DMS153 treated with DMSO at 0.1 percent for 48 hours (cell line): ENCODE results near the gene TRPC4AP.
"Not testable (repeated sequence)": the region's sequence is repeated elsewhere in the genome, so short reads cannot be mapped to it uniquely, and the experiment has no call there.

Source experiments
- DNase-seq: peaks from one replicate; lab custom pipeline; 2025; ENCODE audit not compliant: unreplicated experiment; lab: John Stamatoyannopoulos, UW

Gene TRPC4AP, protein sequence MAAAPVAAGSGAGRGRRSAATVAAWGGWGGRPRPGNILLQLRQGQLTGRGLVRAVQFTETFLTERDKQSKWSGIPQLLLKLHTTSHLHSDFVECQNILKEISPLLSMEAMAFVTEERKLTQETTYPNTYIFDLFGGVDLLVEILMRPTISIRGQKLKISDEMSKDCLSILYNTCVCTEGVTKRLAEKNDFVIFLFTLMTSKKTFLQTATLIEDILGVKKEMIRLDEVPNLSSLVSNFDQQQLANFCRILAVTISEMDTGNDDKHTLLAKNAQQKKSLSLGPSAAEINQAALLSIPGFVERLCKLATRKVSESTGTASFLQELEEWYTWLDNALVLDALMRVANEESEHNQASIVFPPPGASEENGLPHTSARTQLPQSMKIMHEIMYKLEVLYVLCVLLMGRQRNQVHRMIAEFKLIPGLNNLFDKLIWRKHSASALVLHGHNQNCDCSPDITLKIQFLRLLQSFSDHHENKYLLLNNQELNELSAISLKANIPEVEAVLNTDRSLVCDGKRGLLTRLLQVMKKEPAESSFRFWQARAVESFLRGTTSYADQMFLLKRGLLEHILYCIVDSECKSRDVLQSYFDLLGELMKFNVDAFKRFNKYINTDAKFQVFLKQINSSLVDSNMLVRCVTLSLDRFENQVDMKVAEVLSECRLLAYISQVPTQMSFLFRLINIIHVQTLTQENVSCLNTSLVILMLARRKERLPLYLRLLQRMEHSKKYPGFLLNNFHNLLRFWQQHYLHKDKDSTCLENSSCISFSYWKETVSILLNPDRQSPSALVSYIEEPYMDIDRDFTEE

DNA sequence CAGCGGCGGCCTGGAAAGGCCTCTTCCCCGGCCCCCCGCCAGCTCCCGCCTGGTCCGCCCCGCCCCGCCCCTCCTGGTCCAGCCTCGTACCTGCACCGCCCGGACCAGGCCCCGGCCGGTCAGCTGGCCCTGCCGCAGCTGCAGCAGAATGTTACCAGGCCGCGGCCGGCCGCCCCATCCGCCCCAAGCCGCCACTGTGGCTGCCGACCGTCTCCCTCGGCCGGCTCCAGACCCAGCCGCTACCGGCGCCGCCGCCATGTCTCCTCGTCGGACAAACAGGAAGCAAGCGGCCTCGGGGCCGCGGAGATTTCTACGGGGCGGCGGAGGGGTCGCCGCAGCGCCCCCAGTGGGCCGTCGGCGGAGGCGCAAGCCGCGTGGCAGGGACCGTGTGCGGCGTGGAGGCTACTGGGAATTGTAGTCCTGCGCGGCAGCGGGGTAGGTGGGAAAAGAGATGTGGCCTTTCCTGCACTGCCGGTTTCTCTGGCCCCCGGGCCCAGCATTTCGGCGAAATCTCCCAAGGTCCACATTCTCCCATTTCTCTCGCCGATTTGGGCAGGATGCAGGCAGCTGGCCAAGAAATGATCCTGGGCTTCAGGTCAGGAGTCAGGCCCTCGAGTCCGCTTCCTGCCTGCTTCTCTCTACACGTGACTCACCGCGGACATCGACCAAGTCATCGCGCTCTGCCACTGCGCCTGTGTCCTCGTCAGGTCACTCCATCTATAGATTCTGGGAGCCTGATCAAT, at the start of gene TRPC4AP:
TRPC4AP (minus strand) TSS at position 284 of the 743 bp plus-strand sequence; CDS start at position 258, 26 bp downstream.
- DNase-seq: peak; percentile 84

DNA sequence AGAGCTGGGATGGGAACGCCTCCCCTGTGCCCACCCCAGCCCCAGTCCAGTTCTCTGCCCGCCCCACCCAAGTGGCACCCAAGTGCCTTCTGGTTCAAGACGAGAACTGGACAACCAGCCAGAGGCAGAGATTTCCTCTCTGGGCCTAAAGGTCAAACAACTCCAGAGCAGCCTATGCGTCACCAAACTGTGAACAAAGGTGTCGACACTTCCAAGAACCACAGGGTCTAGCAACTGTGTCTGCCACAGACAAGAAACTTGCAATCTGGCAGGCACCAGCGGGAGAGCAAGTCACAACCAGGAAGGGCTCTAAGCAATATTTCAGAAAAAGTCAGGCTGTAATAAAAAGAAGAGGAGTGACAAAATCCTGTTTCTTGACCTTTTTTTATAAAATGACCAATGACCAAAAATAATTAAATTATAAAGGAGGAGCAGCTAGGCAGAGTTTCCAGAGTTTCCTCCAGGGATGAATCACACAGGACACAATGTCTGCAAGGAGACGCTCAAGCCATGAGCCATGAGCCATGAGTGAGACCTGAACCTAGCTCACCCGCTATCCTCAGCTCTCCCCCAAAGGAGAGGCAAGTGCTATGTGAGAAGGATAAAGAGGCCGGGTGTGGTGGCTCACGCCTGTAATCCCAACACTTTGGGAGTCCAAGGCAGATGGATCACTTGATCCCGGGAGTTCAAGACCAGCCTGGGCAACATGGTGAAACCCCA, 43.4 kb upstream of the TRPC4AP start:
- DNase-seq: no peak

DNA sequence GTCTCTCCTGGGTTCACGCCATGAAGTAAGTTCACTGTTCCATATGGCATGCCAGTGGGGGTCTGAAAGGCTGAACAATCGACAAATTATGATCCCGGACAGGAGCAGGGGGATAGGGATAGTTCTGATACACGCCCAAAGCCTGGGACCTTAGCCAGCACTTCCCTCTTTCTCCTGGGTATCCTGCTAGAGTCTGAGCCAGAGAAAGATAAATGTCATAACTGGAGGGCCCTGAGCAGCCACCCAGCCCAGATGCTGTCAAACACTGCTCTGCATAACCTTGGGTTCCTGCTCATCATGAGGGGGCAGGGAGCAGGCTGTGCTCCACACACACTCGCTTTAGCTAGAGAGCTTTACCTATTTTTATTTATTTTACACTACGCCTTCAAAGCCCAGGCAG, 42.3 kb upstream of the TRPC4AP start:
- DNase-seq: no peak

DNA sequence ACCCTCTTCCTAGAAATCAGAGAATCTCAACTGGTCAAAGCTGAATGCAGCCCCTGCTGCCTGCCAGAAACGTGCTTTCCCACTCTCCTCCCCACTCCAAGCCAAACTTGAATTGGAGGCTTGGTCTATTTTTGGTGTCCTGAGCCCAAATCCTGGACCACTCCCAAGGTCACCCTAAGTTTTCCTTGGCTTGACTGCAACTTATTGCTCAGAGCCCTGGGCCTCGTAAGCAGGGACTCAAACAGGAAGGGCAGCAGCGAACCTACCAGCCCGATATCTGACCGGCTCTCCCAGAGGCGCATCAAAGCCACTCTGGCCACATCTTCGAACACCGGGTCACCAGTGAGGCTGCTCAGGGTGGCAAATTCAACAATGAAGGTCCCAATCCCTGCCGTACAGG, 41.9 kb upstream of the TRPC4AP start:
- DNase-seq: no peak

DNA sequence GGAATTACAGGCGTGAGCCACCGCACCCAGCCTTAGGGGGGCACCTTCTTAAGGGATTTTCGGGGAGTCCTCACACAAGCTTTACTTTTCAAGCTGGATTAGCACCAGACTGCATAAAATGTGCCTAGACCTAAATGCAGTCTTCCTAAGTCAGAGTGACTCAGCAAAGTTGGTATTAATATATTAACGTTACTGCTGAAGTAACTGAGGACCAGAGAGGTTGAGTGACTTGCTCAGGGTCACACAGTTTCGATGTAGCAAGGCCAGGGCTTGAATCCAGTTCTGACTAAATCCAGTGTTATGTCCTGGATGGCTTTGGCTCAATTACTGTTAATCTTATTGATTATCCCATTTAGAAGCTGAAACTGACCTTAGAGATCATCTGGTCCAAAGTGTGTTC, 41.1 kb upstream of the TRPC4AP start:
- DNase-seq: no peak

DNA sequence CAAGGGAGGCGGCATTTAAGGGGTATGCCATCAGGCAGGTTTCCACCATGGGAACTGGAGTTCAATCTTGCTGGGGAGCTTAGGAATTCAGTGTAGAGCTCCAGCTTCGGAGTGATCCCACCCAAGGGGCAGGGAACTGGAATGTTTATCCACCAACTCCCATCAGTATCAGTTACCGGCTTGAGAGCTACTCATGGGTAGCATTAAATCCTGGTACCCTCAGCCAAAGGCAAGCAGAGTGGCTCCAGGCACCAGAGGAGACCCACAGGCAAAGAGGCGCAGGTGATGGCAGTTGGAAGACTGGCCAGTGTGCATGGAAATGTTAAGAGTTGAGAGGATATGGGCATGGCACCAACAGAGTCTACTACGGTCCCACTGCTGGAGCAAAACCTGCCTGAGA, 40.4 kb upstream of the TRPC4AP start:
- no peak for DNase-seq

DNA sequence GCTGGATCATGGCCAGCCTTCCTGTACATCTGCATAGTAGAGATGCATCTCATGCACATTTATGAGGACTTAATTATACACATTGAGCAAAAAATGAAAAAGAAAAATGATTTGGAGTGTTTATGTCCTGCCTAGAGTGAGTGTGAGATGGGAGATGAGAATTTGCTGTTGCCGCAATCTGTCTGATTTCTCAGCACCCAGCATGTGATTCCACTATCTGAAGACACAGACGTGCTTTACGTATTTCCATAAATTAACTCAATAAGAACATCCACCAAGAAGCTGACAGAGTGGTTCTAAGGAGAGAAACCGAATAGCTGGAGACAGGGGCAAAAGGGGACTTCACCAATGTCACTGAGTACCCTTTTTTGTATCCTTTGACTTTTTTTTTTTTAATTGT, 39.3 kb upstream of the TRPC4AP start:
- DNase-seq: no peak

DNA sequence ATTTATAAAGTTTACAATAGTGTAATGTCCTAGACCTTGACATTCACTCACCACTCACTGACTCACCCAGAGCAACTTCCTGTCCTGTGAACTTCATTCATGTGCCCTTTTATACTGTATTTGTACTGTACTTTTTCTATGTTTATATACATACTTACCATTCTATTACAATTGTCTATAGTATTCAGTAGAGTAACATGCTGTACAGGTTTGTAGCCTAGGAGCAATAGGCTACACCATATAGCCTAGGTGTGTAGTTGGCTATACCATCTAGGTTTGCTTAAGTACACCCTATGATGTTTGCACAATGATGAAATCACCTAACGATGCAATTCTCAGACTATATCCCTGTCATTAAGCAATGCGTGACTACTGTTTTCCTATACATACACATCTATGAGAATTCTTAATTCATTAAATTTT, 37.1 kb upstream of the TRPC4AP start:
- no peak for DNase-seq

DNA sequence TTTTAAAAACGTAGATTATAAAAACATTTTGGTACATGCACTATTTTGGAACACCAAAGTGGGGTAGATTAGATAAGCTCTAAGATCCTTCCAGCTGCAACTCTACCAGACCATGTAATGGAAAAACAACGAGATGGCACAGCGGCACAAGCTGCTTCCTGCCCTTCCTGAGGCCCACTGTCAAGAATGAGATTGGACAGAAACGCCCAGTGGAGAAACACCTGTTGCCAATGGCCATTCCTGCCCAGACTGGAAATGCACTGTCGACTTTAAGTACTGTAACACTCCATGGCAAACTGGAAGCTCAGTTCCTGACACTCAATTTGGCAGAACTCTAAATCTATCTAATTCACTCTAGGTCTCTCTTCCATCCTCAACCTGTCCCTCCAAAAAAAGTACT, 33.1 kb upstream of the TRPC4AP start:
- DNase-seq: no peak

DNA sequence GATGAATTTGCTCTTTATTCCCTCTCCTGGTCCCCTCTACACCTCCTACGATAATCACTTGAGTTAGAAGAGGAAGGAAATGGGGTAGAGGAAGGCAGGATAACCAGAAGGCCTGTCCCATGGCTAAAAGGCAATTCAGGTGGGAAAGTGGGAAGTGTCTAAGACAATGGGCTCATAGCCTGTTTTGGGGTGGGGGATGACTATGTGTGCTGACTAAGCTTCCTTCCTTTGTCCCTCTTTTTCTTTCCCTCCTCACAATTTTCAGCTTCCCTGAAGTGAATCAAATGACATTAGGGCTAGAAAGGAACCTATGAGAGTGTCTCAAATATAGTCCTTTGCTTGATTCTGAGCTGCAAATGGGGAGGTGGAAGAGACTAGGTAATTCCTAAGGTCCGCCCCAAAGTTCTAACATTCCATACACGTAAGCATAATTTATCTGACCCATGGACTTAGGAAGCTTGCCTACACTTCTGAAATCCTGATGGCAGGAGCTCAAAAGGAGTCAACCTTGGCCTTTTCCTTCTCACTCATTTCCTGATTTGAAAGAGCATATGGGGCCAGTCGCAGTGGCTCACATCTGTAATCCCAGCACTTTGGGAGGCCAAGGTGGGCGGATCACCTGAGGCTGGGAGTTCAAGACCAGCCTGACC, 30.3 kb upstream of the TRPC4AP start:
- DNase-seq: no peak

DNA sequence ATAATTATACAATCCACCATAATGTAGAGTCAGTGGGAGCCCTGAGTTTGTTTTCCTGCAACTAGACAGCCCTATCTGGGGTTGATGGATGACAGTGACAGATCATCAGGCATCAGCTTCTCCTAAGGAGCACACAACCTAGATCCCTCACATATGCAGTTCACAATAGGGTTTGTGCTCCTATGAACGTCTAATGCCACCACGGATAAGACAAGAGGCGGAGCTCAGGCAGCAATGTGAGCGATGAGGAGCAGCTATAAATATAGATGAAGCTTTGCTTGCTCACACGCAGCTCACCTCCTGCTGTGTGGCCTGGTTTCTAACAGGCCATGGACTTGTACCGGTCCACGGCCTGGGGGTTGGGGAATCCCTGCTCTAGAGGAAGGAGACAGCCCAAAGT, 28.6 kb upstream of the TRPC4AP start:
- no peak for DNase-seq

DNA sequence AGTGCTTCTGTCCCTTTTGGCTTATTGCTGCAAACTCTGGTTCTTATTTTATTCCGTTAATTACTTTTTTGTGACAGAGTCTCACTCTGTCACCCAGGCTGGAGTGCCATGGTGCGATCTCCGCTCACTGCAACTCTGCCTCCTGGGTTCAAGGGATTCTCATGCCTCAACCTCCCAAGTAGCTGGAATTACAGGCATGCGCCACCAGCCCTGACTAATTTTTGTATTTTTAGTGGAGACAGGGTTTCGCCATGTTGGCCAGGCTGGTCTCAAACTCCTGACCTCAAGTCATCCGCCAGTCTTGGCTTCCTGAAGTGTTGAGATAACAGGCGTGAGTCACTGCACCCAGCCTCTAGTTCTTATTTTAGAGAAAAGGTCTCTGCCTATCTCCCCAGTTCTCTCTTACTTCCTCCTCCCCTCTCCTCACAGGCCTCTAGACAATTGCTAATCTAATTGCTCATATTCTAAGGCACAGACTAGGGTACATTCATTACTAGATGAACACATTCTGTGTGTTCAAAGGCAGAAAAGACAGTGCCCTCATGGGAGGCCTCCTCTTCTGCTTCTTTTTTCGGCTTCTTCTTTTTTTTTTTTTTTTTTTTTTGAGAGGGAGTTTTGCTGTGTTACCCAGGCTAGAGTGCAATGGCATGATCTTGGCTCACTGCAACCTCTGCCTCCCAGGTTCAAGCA, 27.6 kb upstream of the TRPC4AP start:
- DNase-seq: no peak

DNA sequence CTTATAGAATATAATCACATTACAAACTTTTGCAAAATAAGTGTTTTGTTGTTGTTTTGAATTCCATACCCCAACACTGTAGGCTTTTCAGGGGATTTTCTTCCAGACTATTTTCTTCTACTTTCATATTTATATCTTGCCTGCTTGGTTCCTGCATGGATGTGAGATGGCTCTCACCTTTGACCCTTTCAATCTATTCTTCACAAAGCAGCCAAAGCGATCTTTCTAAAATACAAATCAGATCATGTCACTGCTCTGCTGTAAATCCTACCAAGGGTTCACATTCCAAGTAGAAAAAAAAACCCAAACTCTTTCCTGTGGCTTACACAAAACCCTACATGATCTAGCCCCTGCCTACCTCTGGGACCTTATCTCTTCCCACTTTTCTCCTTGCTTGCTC, 25.0 kb upstream of the TRPC4AP start:
- no peak for DNase-seq

DNA sequence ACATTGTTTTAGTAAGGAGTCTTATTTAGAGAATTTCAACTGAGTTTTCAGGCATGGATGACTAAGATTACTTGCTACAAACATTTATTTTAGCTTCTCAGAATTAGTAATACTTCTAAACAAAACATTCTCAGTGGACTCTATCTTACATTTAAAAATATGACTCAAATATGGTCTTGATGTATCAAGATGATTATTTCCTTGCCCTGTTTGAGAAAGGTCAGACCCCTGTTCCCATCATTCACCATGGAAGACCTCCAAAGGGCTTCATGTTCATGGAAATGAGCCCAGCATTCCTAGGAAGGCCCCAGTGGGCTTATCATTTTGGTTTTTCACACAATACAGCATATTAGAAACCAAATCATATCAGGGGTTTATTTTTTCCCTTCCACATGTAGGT, 24.6 kb upstream of the TRPC4AP start:
- DNase-seq: no peak

DNA sequence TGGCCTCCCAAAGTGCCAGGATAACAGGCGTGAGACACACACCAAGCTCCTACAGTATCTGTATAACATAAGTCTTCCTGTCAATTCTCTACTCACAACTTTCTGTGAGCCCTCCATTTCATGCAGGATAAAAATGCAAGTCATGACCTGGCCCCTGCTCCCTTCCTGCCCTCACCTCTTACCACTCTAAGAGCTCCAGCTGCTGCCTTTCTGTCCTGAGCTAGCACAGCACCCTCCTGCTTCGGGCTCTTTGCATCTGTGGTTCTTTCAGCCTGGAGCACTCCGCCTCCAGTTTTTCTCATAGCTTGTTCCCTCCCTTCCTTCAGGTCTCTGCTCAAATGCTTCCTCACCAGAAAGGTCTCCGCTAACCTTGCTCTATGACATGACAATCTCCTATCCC, 23.7 kb upstream of the TRPC4AP start:
- no peak for DNase-seq

DNA sequence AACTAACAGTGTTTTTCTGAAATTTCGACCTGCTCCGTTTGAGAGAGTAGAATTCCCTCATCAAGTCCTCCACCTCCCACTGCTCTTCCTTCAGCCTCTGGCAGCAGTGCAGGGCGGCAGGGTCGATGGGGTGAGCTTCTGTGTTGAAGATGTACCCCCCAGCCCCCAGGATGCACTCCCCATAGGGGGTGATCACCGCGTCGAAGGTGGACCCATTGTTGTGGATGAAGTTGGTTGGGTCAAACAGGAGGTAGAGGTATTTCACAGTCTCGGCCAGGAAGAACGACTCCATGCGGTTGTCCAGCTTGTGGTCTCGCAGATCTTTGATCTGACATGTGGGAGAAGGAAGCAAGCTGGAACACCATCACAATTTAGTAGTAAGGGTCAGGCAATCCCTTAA, 23.0 kb upstream of the TRPC4AP start:
- no peak for DNase-seq

DNA sequence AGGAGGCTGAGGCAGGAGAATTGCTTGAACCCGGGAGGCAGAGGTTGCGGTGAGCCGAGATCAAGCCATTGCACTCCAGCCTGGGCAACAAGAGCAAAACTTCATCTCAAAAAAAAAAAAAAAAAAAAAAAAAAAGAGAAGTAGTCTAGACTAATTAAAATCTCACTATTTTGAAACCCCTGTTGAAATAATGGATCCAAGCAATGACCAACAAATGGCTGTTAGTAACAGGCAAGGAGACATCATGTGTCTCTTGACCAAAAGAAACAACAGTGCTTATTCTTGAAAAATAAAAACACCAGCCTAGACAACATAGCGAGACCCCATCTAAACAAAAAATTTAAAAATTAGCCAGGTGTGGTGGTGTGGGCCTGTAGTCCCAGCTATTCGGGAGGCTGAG, 19.7 kb upstream of the TRPC4AP start:
- DNase-seq: not testable (repeated sequence)

DNA sequence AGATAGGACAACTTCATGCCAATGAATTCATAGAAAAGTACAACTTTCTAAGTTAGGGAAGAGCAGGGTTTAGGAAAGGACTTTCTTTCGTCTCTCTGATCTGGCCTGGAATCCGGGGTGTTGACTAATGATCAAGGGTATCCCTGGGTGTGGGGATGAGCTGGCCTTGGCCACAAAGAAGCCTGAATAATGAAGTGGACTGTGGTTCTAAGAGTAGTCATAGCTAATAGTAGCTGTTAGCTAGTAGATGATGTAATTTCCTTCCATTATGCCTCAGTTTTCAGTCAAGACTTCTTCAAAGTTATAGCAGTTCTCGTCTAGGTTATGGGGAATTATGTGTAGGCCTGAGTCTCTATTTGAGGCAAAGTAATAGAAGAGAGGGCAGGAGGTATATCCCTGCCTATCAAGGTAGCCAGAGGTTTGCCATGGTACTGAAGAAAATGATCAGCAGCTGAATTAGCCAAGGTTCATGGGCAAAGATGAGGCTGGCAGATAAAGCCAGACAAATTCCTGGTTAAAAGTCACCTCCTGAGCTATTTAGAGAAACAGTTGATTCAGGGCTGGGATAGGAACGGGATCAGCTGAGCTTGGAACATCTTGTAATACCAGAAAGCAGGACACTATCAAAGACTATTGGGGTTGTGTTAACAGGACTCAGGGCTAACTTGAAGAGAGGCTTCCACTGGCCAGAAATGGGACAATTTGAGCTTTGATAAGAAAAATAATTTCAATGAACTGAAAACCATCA, 18.7 kb upstream of the TRPC4AP start:
- no peak for DNase-seq

DNA sequence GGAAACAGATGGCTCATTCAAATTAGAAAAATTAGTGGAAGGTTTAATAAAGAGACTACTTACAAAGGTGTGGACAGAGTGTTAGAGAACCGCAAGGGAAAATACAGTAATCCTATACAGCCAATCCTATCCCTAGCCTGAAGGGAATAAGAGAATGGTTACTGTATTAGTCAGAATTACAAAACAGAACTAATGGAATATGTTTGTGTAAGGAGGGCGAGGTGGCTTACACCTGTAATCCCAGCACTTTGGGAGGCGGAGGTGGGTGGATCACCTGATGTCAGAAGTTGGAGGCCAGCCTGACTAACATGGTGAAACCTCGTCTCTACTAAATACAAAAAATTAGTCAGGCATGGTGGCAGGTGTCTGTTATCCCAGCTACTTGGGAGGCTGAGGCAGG, 16.3 kb upstream of the TRPC4AP start:
- DNase-seq: no peak
